Nephron (organoid): ENCODE measurements around the gene PHLPP1.

ENCODE experiments used
- H3K27ac Mint-ChIP-seq, 3 experiments: 2 replicates each; pipeline ENCODE4 v1.8.0; 2020; ENCODE audit warnings: mixed read lengths in 3 of 3, mild to moderate bottlenecking in 2 of 3, moderate library complexity in 1 of 3
- H3K27me3 Mint-ChIP-seq: 2 replicates; pipeline ENCODE4 v1.8.0; 2021; ENCODE audit warnings: low read depth, mild to moderate bottlenecking, moderate library complexity, mixed read lengths
- H3K36me3 Mint-ChIP-seq: 2 replicates; pipeline ENCODE4 v1.8.0; 2020; ENCODE audit warnings: low read depth, mixed read lengths
- H3K4me1 Mint-ChIP-seq: 2 replicates; pipeline ENCODE4 v1.8.0; 2020; ENCODE audit warnings: mixed read lengths
- H3K4me3 Mint-ChIP-seq, 3 experiments: 2 replicates each; pipeline ENCODE4 v1.8.0; 2020; ENCODE audit warnings: mild to moderate bottlenecking in 3 of 3, mixed read lengths in 3 of 3, moderate library complexity in 2 of 3
- H3K9me3 Mint-ChIP-seq: 2 replicates; pipeline ENCODE4 v1.8.0; 2020; ENCODE audit warnings: mixed read lengths
- TF ChIP-seq, protein P1 (sequence below), 3 experiments: fragments of 200-600 bp; sonication (generic); IDR thresholded peaks; one replicate each; pipeline ENCODE4 v1.5.0; 2021; ENCODE audit warnings: antibody characterized with exemption in 3 of 3; ENCODE audit not compliant: unreplicated experiment in 3 of 3

The PHLPP1 gene

DNA sequence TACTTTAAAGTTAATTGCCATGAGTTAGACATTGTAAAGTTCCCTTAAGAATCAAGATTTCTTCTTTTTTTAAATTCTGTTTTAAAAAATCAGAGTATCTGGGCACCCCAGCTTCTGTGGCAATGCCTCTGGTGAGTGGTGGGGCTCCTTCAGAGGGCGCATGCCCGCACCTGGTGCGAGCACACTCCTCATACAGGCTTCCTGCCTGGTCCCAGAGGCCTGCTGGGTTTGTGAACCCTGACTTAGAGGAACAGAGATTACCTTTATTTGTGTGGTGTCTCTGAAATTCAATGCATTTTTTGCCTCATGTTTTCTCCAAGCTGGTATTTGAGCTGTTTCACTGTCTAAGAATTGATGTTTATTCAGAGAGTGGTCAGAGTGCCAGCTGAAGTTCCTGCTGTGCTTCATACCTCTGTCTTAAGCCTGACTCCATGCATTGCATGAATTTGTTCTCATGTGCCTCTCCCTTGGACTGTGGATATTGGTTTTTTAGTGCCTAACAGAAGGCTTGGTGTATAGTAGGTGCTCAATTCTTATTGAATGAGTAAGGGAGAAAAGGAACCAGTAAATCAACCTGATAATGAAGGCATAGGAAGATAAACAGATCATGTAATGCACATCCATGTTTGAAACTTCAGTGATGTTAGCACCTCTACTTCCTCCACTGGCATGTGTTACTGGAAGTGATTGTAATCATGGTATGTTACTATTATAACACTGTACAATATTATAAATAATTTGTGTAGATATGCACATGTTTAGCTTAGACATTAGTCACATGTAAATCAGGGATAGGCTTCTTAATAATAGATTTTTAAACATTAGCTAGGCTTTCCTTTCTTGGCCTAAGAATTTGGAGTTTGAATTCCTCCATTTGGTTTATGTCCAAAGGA lies 29.0 kb downstream of the PHLPP1 start:
- no peak overlapping the region for H3K4me3 Mint-ChIP-seq
- no peaks in the 10 kb centered on the region for H3K36me3 Mint-ChIP-seq
- H3K9me3 Mint-ChIP-seq, result peaks cover under 1% of the 10 kb centered on the region
- peaks cover 13% of the 10 kb centered on the region for H3K4me1 Mint-ChIP-seq
- TF ChIP-seq, protein P1, sequence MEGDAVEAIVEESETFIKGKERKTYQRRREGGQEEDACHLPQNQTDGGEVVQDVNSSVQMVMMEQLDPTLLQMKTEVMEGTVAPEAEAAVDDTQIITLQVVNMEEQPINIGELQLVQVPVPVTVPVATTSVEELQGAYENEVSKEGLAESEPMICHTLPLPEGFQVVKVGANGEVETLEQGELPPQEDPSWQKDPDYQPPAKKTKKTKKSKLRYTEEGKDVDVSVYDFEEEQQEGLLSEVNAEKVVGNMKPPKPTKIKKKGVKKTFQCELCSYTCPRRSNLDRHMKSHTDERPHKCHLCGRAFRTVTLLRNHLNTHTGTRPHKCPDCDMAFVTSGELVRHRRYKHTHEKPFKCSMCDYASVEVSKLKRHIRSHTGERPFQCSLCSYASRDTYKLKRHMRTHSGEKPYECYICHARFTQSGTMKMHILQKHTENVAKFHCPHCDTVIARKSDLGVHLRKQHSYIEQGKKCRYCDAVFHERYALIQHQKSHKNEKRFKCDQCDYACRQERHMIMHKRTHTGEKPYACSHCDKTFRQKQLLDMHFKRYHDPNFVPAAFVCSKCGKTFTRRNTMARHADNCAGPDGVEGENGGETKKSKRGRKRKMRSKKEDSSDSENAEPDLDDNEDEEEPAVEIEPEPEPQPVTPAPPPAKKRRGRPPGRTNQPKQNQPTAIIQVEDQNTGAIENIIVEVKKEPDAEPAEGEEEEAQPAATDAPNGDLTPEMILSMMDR (IDR thresholded peaks at IDR 0.05; ENCODE audit: unreplicated experiment in 3 of 3), result no peak
- H3K27ac Mint-ChIP-seq, result peak overlapping the region in 1 of 3 experiments; percentile 47
- no peaks in the 10 kb centered on the region for H3K27me3 Mint-ChIP-seq

DNA sequence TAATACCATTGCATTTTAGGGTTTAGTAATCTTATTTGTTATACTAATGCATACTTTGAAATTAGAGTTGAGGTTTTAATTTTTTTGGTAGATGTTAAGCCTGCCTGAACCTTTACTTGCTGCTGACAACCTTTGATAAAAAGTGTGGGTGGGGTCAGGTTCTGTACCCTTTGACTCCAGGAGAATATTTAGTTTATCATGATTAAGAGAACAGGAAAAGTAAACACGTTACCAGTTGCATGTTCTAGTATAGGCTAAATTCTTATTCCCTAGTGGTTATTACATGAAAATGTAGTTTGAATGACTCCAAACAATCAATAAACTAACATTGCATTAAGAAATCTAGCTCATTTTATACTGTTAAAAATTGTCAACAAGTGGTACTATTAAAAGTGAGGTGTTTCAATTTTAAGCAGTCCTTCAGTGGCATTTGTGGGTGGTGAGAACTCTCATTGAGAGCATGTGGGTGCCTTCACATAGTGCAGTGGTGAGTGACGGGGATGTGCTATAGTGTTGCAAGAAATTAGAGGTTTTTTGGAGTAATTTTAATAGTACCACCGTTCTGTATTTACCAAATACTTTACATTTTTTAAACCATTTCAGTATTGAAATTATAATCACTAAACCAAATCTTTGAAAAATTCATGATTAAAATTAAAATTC lies 29.9 kb downstream of the PHLPP1 start:
- Mint-ChIP-seq H3K27me3 (no peaks in the 10 kb centered on the region), H3K36me3 (no peaks in the 10 kb centered on the region), H3K4me1 (peaks cover 15% of the 10 kb centered on the region), H3K27ac (no peak overlapping the region), H3K4me3 (no peak overlapping the region), H3K9me3 (peaks cover 2% of the 10 kb centered on the region)
- TF ChIP-seq, protein P1 (IDR thresholded peaks at IDR 0.05; ENCODE audit: unreplicated experiment in 3 of 3), result no peak

DNA sequence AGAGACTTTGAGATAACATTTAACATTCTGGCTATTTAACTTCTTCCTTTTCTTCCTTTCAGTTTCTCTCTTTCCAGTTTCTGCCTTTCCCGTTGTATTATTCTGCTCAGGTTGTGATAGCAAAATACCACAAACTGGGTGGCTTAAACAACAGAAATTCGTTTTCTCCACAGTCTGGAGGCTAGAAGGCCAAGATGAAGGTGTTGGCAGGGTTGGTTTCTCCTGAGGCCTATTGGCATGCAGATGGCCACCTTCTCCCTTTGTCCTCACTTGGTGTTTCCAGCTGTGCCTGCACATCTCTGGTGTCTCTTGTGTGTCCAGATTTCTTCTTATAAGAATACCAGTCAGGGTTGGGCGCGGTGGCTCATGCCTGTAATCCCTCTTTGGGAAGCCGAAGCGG lies 34.0 kb downstream of the PHLPP1 start:
- no peaks in the 10 kb centered on the region for H3K27me3 Mint-ChIP-seq

DNA sequence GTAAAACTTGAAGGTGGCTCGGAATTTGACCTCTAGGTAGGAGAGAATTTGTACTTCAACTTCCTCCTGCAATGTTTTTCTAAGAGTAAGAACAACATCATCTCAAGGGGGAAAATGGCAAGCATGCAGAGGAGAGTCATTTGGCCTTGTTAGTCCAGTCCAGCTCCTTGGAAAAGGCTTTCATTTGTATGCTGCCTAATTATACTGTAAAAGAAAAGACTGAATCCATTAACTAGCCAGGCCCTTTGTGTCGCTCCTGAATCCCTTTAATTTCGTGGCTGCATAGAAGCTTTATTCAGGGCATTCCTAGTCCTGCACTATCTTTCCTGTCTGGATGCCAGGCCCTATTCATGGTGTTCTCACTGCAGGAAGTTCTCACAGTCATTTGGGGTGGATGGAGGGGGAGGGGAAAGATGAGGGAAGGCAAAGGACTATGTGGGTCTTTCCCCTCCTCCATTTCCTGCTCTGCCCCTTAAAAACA lies 36.0 kb downstream of the PHLPP1 start:
- H3K27ac Mint-ChIP-seq, result peak overlapping the region; percentile 44 to 98 (median 88)
- H3K4me1 Mint-ChIP-seq, result peaks cover 56% of the 10 kb centered on the region
- H3K9me3 Mint-ChIP-seq, result peaks cover 2% of the 10 kb centered on the region
- TF ChIP-seq, protein P1 (IDR thresholded peaks at IDR 0.05; ENCODE audit: unreplicated experiment in 3 of 3), result no peak
- no peaks in the 10 kb centered on the region for H3K27me3 Mint-ChIP-seq
- peak overlapping the region in 1 of 3 experiments; percentile 8 for H3K4me3 Mint-ChIP-seq
- no peaks in the 10 kb centered on the region for H3K36me3 Mint-ChIP-seq

More for the DNA sequence above, 34.0 kb downstream of the PHLPP1 start:
- TF ChIP-seq, protein P1 (IDR thresholded peaks at IDR 0.05; ENCODE audit: unreplicated experiment in 3 of 3), result no peak
- H3K4me3 Mint-ChIP-seq, result no peak overlapping the region
- no peak overlapping the region for H3K27ac Mint-ChIP-seq
- no peaks in the 10 kb centered on the region for H3K36me3 Mint-ChIP-seq
- peaks cover 2% of the 10 kb centered on the region for H3K9me3 Mint-ChIP-seq
- peaks cover 52% of the 10 kb centered on the region for H3K4me1 Mint-ChIP-seq

DNA sequence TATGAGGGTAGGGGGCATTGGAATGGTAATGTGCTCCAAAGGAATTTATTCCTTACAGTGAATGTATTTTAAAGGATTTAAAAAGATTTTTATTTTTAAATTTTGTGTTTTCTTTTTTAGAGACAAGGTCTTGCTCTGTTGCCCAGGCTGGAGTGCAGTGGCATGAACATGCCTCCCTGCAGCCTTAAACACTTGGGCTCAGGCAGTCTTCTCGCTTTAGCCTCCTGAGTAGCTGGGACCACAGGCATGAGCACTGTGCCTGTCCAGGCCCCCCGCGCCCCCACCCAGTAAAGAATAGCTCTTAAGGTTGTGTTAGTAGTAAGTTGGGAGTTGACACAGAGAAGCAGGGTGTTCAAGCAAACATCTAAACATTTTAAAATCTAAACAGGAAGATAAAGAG lies 36.6 kb downstream of the PHLPP1 start:
- TF ChIP-seq, protein P1 (IDR thresholded peaks at IDR 0.05; ENCODE audit: unreplicated experiment in 3 of 3), result no peak
- peaks cover 2% of the 10 kb centered on the region for H3K9me3 Mint-ChIP-seq

More for the DNA sequence above, 36.6 kb downstream of the PHLPP1 start:
- peak overlapping the region; percentile 24 to 98 (median 44) for H3K27ac Mint-ChIP-seq
- peaks cover 62% of the 10 kb centered on the region for H3K4me1 Mint-ChIP-seq
- no peak overlapping the region for H3K4me3 Mint-ChIP-seq
- H3K36me3 Mint-ChIP-seq, result no peaks in the 10 kb centered on the region
- H3K27me3 Mint-ChIP-seq, result no peaks in the 10 kb centered on the region
